Pulmonary artery endothelial cell (primary cell): ENCODE measurements around the gene ATP13A1. TPM values are rescaled to one million over a fixed set of nuclear protein-coding genes. Genes with fewer than 3 reads are reported as not detected.
A peak's percentile ranks its signal among the peaks of the same experiment; 100 is the strongest.
"Not testable (repeated sequence)": the region's sequence is repeated elsewhere in the genome, so short reads cannot be mapped to it uniquely, and the experiment has no call there.

Source experiments
- DNase-seq: peaks from one replicate; pipeline ENCODE4 v3.0.0-alpha.2; 2011; ENCODE audit warnings: low read depth, low spot score
- total RNA-seq: library from RNA; depleted of rRNA; stranded (reverse); fragments of >200 nt; gene quantifications from 2 replicates; pipeline ENCODE4 v1.2.3, GENCODE V29; 2014

Gene ATP13A1
- total RNA-seq: 21.9 and 26.6 TPM in 2 replicates

DNA sequence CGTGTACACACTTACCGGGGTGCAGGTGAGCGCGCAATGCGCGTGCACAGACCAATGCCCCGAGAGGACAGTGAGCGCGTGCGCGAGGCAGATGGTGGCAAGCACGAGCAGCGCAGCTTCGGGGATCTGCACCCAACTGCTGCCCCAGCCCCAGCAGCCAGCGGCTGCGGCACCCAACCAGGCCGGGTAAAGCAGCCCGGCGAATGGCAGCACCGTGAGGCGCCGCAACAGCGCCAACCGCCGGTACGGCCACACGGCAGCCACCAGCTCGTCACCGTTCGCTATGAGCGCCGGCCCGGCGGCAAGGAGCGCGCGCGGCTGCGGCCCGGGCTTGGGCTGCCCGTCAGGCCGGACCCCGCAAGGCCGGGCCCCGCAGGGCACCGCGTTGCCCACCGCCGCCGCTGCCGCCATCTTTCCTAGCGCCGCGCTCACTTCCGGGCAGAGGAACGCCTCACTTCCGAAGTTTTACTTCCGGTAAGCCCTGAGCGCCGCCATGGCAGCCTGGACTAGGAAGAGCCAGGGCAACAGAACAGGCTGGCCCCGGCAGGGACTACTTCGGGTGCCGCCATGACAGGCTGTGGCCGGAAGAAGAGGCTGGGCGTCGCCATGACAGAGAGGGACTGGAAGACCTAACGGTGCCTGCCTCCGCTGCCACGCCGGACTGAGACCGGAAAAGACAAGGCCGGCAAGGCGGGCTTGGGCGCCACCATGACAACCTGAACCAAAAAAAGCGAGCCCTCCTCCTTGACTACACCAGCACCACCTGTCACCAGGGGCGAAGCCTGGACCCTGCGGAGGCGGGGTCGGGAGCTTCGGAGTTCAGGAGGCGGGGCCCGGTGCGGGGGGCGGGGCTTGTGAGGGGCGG lies at the start of gene ATP13A1:
TSS of gene ATP13A1 (minus strand) at position 421 of the 865 bp plus-strand sequence. CDS start at position 411, 10 bp downstream.
- DNase-seq: peak; percentile 89

GRCh38 chr19:19711934-19712828 lies 48.7 kb upstream of the ATP13A1 start:
- DNase-seq: no peak

DNA sequence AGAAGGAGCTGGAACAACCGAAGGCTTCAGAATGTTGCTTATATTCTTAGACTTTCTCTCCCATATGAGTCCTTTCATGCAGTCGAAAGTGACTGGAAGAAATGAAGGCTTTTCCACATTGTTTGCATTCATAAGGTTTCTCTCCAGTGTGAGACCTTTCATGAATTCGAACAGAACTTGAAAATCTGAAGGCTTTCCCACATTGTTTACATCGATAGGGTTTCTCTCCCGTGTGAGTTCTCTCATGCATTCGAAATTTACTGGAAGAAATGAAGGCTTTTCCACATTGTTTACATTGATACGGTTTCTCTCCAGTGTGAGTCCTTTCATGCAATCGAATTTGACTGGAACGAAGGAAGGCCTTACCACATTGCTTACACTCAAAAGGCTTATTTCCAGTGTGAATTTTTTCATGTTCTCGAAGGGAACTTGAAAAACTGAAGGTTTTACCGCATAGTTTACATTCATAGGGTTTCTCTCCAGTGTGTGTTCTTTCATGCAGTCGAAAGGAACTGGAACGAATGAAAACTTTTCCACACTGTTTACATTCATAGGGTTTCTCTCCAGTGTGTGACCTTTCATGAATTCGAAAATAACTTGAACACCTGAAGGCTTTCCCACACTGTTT lies 47.9 kb upstream of the ATP13A1 start:
- DNase-seq: no peak

DNA sequence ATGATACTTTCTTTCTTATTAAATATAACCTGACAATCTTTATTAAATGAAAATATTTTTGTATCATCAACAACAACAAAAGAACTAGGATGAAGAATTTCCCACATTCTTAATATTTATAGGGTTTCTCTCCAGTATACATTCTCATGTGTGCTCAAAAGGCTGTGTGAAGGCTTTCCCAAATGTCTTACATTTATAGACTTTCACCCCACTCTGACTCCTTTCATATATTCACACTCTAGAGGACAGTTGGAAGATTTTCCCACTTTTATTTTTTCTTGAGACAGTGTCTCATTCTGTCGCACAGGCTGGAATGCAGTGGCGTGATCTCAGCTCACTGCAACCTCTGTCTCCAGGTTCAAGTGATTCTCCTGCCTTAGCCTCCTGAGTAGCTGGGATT lies 47.0 kb upstream of the ATP13A1 start:
- DNase-seq: no peak

GRCh38 chr19:19704836-19705235 lies 41.4 kb upstream of the ATP13A1 start:
- no peak for DNase-seq

DNA sequence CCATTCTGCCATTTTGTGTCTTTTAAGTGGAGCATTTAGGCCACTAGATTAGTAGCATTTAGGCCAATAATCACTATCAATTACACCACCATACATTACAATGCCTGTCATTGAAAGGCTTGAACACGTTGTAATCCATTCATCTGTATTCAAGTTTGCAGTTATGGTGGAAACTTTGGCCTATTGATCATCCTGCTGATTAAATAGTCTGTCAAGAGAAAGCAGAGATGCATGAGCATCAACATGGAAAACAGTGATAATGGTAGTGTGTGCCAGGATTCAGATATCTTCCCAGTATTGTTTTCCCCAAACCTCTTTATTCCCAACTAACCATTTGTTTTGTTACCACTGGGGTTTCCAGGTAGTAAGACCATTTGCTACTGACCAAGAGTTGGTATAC lies 37.0 kb upstream of the ATP13A1 start:
- not testable (repeated sequence) for DNase-seq

GRCh38 chr19:19697589-19697988 lies 34.1 kb upstream of the ATP13A1 start:
- DNase-seq: no peak

GRCh38 chr19:19696386-19696785 lies 32.9 kb upstream of the ATP13A1 start:
- no peak for DNase-seq

- DNase-seq: no peak
These were observed 28.2 kb upstream of the ATP13A1 start for GRCh38 chr19:19691683-19692082.

- not testable (repeated sequence) for DNase-seq
These were observed 25.5 kb upstream of the ATP13A1 start for GRCh38 chr19:19689023-19689422.

- no peak for DNase-seq
These were observed 23.6 kb upstream of the ATP13A1 start for GRCh38 chr19:19687090-19687489.

- no peak for DNase-seq
These were observed 23.1 kb upstream of the ATP13A1 start for GRCh38 chr19:19686580-19686979.

GRCh38 chr19:19686119-19686518 lies 22.6 kb upstream of the ATP13A1 start:
- DNase-seq: not testable (repeated sequence)

DNA sequence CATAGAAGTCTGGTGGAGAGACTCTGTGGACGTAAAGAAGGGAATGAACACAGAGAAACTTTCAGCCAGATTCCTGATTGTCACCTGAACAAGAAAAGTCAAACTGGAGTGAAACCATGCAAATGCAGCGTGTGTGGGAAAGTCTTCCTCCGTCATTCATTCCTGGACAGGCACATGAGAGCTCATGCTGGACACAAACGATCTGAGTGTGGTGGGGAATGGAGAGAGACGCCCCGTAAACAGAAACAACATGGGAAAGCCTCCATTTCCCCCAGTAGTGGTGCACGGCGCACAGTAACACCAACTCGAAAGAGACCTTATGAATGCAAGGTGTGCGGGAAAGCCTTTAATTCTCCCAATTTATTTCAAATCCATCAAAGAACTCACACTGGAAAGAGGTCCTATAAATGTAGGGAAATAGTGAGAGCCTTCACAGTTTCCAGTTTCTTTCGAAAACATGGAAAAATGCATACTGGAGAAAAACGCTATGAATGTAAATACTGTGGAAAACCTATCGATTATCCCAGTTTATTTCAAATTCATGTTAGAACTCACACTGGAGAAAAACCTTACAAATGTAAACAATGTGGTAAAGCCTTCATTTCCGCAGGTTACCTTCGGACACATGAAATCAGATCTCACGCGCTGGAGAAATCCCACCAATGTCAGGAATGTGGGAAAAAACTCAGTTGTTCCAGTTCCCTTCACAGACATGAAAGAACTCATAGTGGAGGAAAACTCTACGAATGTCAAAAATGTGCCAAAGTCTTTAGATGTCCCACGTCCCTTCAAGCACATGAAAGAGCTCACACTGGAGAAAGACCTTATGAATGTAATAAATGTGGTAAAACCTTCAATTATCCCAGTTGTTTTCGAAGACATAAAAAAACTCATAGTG lies 15.9 kb upstream of the ATP13A1 start:
- DNase-seq: no peak

GRCh38 chr19:19677579-19677978 lies 14.1 kb upstream of the ATP13A1 start:
- DNase-seq: no peak

DNA sequence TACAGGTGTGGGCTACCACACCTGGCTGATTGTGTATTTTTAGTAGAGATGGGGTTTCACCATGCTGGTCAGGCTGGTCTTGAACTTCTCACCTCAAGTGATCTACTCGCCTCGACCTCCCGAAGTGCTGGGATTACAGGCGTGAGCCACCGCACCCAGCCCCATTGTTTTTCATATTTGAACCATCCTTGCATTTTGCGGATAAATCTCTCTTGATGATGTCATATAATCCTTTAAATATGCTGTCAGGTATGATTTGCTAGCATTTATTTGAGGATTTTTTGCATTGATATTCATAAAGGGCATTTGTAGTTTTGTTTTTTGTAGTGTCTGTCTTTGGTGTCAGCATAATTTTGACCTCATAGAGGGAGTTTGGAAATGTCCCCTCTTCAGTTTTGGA lies 10.8 kb upstream of the ATP13A1 start:
- no peak for DNase-seq

DNA sequence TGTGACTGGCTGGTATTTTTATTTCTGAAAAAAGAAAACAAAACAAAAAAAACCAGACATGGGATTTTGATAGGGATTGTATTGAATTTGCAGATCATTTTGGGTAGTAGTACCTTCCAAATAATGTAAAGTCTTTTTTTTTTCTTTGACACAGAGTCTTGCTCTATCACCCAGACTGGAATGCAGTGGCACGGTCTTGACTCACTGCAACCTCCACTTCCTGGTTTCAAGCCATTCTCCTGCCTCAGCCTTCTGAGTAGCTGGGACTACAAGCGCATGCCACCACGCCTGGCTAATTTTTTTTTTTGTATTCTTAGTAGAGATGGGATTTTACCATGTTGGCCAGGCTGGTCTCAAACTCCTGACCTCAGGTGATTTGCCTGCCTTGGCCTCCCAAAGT lies 9.3 kb upstream of the ATP13A1 start:
- no peak for DNase-seq

- no peak for DNase-seq
These were observed 6.6 kb upstream of the ATP13A1 start for GRCh38 chr19:19670070-19670551.

DNA sequence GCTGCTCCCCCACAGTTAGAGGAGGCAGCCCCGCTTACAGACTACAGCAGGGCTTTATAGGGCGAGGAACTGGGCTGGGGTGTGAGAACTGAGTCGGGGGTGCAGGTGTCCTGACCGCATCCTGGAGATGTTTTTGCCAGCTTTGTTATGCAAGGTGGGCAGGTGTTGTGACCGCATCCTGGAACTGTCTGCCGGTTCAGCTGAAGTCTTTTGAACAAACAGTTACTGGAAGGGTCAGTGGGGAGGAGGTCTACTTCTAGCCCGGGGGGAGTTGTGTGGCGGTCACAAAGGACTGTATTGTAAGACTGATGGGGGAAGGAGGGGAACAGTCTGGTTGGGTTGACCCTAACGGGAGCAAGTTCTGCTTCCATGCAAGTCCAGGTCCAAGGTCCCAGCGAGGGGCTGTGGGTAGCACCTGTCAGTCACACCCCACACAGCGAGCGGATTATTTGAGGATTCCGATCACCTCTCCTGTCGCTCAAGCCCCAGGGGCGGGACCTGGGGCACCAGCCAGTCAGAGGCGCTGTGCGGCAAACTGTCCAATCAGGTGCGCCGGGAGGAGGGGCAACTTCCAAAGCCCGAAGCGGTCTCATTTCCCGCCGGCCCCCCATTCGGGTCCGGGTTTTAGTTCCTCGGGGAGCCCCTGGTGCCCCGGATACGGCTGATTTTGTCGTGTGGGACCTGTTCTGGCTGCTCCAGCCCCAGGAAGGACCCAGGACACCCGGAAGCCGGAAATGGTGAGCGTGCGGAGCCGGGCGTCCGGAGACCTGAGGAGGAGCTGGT lies 4.9 kb upstream of the ATP13A1 start, which contains the start of gene ZNF101:
TSS of gene ZNF101 (plus strand) at position 610 of the 783 bp plus-strand sequence. CDS start at position 735, 125 bp downstream.
- DNase-seq: peak; percentile 61
